Astrocyte (in vitro differentiated cells and primary cell): ENCODE measurements around the gene COL5A1.

ENCODE experiments used
- CTCF ChIP-seq: IDR thresholded peaks from 2 replicates; pipeline ENCODE4 v1.5.1; 2011; ENCODE audit warnings: low read depth, mild to moderate bottlenecking, inconsistent platforms, low read length, moderate library complexity; ENCODE audit not compliant: insufficient read depth
- EZH2 ChIP-seq: IDR thresholded peaks from 2 replicates; pipeline ENCODE4 v1.6.1; 2012; ENCODE audit warnings: mild to moderate bottlenecking, low read length, inconsistent platforms; ENCODE audit not compliant: insufficient read depth

GRCh38 chr9:134731497-134732391 lies 90.1 kb downstream of the COL5A1 start:
- TF ChIP-seq CTCF, result no peak
- TF ChIP-seq EZH2, result no peak
